ENCODE results near the gene MSH4.

The MSH4 gene

GRCh38 chr1:75950176-75950575 lies 153.5 kb downstream of the MSH4 start:
- no peak for DNase-seq

DNA sequence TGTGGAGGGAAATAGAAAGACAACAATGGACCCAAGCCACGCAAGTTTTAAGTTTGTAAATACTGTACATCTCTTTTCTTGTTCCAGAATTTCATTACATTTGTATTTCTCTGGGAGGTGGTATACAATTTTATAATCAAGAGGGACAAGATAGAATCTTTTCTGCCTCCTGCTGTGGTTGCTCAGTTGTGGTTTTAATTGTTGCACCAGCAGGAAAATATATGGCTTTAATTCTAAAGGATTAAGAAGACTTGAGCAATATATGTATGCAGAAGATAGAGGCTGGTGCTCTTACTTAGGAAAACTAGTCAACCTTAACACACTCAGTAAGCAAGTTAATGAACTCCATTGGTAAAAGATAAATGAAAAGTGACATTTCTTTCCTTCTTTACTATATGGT lies 155.3 kb downstream of the MSH4 start:
- DNase-seq, result no peak

DNA sequence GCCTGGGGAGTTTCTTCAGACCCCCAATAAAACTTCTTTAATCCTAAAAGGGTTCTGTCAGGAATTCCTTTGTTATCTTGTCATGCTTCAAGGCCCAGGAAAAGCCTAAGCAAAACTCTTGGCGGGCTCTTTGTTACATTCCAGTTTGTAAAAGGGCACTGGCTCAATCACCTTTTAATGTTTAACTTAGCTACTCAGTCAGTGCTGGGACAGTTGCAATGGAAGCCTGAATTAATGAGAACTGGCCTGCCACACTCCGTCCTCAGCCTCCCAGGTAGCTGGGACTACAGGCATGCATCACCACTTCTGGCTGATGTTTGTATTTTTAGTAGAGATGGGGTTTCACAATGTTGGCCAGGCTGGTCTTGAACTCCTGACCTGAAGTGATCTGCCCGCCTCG lies 156.8 kb downstream of the MSH4 start:
- DNase-seq, result no peak

GRCh38 chr1:75954586-75954985 lies 157.9 kb downstream of the MSH4 start:
- no peak for DNase-seq

Data from CD4-positive, alpha-beta T cell treated with Interleukin-10 for 1 hour (primary cell).